Measurements from ENCODE around the gene FOXK2.

- no peak for TF ChIP-seq CTCF (IDR thresholded peaks at IDR 0.05; ENCODE audit: extremely low read depth in 1 of 2, insufficient read depth in 1 of 2, low read depth in 1 of 2, low read length in 2 of 2)
- TF ChIP-seq POLR2AphosphoS5 (IDR thresholded peaks at IDR 0.05; ENCODE audit: insufficient read depth, low read depth, low read length) = no peak
Observed at GRCh38 chr17:82653651-82654528, 134.4 kb downstream of the FOXK2 start.

Measured in endothelial cell of umbilical vein (primary cell).